ENCODE measurements around the gene PDE4B.

The PDE4B gene

DNA sequence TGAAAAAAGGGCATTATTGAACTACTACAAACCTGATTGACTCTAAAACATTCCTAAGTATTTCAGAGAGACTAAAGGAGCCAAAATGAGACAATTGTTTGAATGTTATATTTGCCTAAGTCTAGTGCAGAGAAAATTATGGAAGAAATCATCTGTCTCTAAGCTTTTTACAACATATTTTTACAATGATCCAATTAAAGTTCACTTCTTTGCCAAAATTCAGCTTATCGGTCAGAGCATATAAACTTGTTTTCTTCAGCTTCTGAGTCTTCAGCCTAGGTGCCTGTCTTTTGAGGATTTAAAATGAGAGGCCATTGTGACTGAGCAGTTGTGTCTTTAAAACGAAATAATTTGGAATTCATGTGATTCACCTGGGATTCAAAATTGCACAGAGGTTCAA is 560.1 kb downstream of the PDE4B start:
- Histone ChIP-seq H3K36me3 (ENCODE audit: control insufficient read depth, insufficient read depth, low read length) (no peaks in the 10 kb centered on the region), H3K27ac (no peak overlapping the region), H3K4me3 (ENCODE audit: low read depth, low read length) (no peak overlapping the region), H3K4me2 (ENCODE audit: low read length) (no peak overlapping the region), H2AFZ (no peak overlapping the region), H3K9ac (no peak overlapping the region), H3K79me2 (no peaks in the 10 kb centered on the region), H3K4me1 (no peaks in the 10 kb centered on the region), H3K27me3 (ENCODE audit: control insufficient read depth, insufficient read depth, low read length) (no peaks in the 10 kb centered on the region), H3K9me3 (ENCODE audit: control insufficient read depth, low read length) (no peaks in the 10 kb centered on the region)
- TF ChIP-seq, protein P1, sequence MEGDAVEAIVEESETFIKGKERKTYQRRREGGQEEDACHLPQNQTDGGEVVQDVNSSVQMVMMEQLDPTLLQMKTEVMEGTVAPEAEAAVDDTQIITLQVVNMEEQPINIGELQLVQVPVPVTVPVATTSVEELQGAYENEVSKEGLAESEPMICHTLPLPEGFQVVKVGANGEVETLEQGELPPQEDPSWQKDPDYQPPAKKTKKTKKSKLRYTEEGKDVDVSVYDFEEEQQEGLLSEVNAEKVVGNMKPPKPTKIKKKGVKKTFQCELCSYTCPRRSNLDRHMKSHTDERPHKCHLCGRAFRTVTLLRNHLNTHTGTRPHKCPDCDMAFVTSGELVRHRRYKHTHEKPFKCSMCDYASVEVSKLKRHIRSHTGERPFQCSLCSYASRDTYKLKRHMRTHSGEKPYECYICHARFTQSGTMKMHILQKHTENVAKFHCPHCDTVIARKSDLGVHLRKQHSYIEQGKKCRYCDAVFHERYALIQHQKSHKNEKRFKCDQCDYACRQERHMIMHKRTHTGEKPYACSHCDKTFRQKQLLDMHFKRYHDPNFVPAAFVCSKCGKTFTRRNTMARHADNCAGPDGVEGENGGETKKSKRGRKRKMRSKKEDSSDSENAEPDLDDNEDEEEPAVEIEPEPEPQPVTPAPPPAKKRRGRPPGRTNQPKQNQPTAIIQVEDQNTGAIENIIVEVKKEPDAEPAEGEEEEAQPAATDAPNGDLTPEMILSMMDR (IDR thresholded peaks at IDR 0.05), result no peak

DNA sequence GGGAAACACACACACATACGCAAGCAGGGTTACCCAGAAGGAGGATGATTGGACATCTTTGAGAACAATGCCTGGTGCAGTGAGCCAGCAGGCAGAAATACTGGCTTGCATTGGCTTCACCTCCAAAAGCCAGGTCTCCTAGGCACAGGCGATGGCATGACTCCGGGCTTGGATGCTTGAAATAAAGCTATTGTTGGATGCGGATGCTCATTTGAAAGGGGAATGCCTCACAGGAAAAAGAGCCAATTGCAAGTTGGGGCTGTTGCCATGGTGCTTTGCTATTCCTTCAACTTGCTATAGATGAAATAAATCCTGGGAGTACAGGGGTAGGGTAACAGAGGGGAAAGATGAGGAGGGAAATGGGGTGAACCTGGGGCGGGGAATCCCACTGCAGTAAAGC is 560.6 kb downstream of the PDE4B start:
- H3K4me2 ChIP-seq (ENCODE audit: low read length), result no peak overlapping the region
- H3K9me3 ChIP-seq (ENCODE audit: control insufficient read depth, low read length), result no peaks in the 10 kb centered on the region
- H3K4me1 ChIP-seq, result no peaks in the 10 kb centered on the region
- no peaks in the 10 kb centered on the region for H3K36me3 ChIP-seq (ENCODE audit: control insufficient read depth, insufficient read depth, low read length)
- H3K27me3 ChIP-seq (ENCODE audit: control insufficient read depth, insufficient read depth, low read length), result no peaks in the 10 kb centered on the region
- H3K79me2 ChIP-seq, result no peaks in the 10 kb centered on the region
- no peak overlapping the region for H3K9ac ChIP-seq
- H2AFZ ChIP-seq, result no peak overlapping the region
- TF ChIP-seq, protein P1 (IDR thresholded peaks at IDR 0.05), result no peak
- H3K4me3 ChIP-seq (ENCODE audit: low read depth, low read length), result no peak overlapping the region
- H3K27ac ChIP-seq, result no peak overlapping the region

DNA sequence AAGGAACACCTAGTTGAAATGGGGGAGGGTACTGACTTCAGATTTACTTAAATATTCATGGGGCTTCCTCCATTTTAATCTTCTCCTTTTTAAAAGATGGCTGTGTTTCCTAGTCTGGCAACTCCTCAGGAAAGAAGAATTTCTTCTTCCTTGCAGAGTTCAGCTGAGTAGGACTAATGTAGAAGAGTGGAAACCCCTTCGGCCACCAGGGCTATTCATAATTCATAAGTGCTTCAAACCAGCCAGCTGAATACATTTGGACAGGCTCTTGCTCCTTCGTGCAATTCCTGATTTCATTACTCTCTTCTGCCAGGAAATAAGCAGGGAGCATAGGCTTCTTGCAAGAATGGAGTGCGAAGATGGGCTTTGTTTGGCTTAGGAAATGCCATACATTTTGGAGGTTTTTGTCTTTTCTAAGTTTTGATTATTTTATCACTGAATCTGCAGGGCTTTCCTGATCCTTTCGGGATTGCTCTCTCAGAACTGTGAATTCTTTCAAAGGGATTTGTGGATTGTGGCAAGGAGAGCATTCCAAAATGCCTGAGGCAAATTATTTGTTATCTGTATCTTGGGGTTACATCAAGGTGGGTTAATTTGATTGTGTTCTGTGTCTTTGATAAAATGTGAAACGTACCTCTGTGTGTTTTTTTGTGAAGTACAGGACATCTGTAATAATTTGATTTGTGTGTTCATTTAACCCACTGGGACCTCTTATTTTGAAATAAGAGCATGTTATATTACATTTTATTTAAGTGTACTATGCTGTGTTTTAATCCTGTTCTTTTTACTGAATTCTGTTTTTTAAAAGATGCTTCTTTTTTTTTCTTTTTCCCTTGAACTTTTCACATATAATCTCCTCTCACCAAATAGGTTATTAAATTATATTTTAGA is 561.9 kb downstream of the PDE4B start:
- H3K36me3 ChIP-seq (ENCODE audit: control insufficient read depth, insufficient read depth, low read length), result no peaks in the 10 kb centered on the region
- no peak overlapping the region for H3K9ac ChIP-seq
- no peaks in the 10 kb centered on the region for H3K4me1 ChIP-seq
- no peaks in the 10 kb centered on the region for H3K27me3 ChIP-seq (ENCODE audit: control insufficient read depth, insufficient read depth, low read length)
- no peak overlapping the region for H2AFZ ChIP-seq
- no peaks in the 10 kb centered on the region for H3K79me2 ChIP-seq
- no peak overlapping the region for H3K27ac ChIP-seq
- no peak overlapping the region for H3K4me3 ChIP-seq (ENCODE audit: low read depth, low read length)
- TF ChIP-seq, protein P1 (IDR thresholded peaks at IDR 0.05), result no peak
- no peak overlapping the region for H3K4me2 ChIP-seq (ENCODE audit: low read length)
- no peaks in the 10 kb centered on the region for H3K9me3 ChIP-seq (ENCODE audit: control insufficient read depth, low read length)

DNA sequence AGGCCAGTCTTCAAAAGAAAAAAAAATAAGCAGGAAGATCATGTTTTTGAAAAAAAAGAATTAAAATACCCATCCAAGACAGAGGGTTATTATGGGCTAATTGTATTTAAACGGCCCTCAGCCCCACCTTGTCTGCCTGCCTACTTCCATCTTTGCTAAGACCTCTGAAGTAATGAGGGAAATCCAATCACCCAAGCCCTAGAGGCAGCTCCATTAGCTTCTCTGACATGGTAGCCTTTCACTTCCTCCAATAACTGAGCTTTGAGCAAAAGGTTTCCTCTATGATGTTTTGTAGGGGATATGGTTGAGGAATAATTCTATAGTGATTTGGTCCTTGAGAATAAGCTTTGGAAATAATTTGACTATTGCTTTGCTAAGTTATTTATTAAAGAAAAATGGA is 563.1 kb downstream of the PDE4B start:
- no peak overlapping the region for H3K9ac ChIP-seq
- TF ChIP-seq, protein P1 (IDR thresholded peaks at IDR 0.05), result no peak
- H3K4me3 ChIP-seq (ENCODE audit: low read depth, low read length), result no peak overlapping the region
- H2AFZ ChIP-seq, result no peak overlapping the region
- H3K4me1 ChIP-seq, result no peaks in the 10 kb centered on the region
- H3K9me3 ChIP-seq (ENCODE audit: control insufficient read depth, low read length), result no peaks in the 10 kb centered on the region
- H3K4me2 ChIP-seq (ENCODE audit: low read length), result no peak overlapping the region
- no peaks in the 10 kb centered on the region for H3K79me2 ChIP-seq
- H3K27ac ChIP-seq, result no peak overlapping the region
- H3K27me3 ChIP-seq (ENCODE audit: control insufficient read depth, insufficient read depth, low read length), result no peaks in the 10 kb centered on the region
- H3K36me3 ChIP-seq (ENCODE audit: control insufficient read depth, insufficient read depth, low read length), result no peaks in the 10 kb centered on the region

DNA sequence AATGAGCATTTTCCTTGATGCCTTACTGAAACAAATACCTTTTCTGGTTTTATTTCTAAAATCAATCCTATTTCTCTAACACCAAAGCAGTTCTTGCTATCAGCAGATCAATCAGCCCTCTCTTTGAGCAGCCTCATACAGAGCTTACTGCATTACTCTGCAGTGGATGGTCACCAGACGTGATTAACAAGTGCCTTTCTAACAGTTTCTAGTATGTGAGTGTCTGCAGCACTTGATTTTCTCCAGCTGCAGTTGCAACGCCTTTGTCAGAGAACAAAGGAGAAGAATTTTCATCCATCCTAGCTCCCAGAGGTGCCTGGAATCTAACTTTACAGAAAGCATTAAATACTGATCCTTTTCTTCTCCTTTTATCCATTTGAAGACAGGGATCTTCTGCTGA is 563.9 kb downstream of the PDE4B start:
- TF ChIP-seq, protein P1 (IDR thresholded peaks at IDR 0.05), result no peak
- Histone ChIP-seq H3K9ac (no peak overlapping the region), H3K4me1 (no peaks in the 10 kb centered on the region)

More for the DNA sequence above, 563.9 kb downstream of the PDE4B start:
- H3K27me3 ChIP-seq (ENCODE audit: control insufficient read depth, insufficient read depth, low read length), result no peaks in the 10 kb centered on the region
- H3K4me3 ChIP-seq (ENCODE audit: low read depth, low read length), result no peak overlapping the region
- H2AFZ ChIP-seq, result no peak overlapping the region
- no peak overlapping the region for H3K27ac ChIP-seq
- H3K36me3 ChIP-seq (ENCODE audit: control insufficient read depth, insufficient read depth, low read length), result no peaks in the 10 kb centered on the region
- H3K4me2 ChIP-seq (ENCODE audit: low read length), result no peak overlapping the region
- no peaks in the 10 kb centered on the region for H3K9me3 ChIP-seq (ENCODE audit: control insufficient read depth, low read length)
- no peaks in the 10 kb centered on the region for H3K79me2 ChIP-seq

All from parathyroid adenoma (tissue), 2 donors.